ENCODE results near the gene AOC2. TPM values are rescaled to one million over a fixed set of nuclear protein-coding genes. Genes with fewer than 3 reads are reported as not detected.
A peak's percentile ranks its signal among the peaks of the same experiment; 100 is the strongest.

AOC2 gene
- total RNA-seq, 3 donors from 2014 or later = 1.8 to 11.8 (median 2.3) TPM

DNA sequence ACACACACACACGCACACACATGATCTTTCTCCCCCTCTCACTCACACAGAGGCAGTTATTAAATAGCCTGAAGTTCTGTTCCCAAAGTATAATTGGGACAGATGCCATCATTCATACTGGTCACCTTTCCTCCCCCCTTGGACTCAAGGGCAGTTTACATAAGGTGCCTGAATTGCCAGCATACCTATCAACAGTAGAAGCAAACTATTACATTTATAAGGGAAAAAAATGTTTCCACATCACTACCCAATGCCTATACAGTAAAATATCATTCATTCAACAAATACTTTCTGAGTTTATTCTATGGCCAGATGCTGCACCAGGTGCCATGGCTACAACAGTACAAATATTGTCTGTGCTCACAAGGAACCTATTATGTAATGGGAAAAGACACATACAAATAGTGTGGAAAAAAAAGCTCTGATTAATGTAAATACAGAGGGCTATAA lies 39.4 kb upstream of the AOC2 start:
- intact Hi-C loops (cut with DNase I; ENCODE audit: low total_unique reads) = no loop called here
- Histone ChIP-seq H3K36me3 (no peaks in the 10 kb centered on the region), H3K9me3 (no peaks in the 10 kb centered on the region), H3K4me1 (no peaks in the 10 kb centered on the region), H3K27me3 (no peaks in the 10 kb centered on the region), H3K4me3 (no peak overlapping the region), H3K27ac (peak overlapping the region; percentile 83 to 85)
- peak in 1 of 3 donors; percentile 53 for TF ChIP-seq POLR2AphosphoS5 (IDR thresholded peaks at IDR 0.05)
- TF ChIP-seq CTCF (IDR thresholded peaks at IDR 0.05) = no peak
- no peak for TF ChIP-seq POLR2A (IDR thresholded peaks at IDR 0.05)
- DNase-seq (ENCODE audit: low spot score in 2 of 2) = no peak

DNA sequence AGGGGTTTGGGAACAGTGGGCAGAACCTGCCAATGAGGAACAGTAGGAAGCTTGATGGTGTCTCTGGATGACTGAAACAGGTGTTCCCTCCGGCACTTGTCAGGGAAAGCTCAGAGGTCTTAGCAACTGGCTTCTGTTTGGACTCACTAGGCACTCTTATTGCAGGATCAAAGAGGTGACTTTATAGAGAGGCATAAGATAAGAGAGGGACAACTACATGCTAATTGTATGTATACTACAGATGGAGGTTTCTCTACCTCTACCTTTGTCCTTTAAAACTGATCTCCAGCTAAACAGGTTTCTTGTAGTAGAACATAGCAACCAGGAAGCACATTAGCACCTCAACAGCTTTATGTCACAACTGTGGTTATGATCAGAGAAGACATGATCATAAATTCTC lies 38.1 kb upstream of the AOC2 start:
- DNase-seq (ENCODE audit: low spot score in 2 of 2) = no peak
- H3K27me3 ChIP-seq = no peaks in the 10 kb centered on the region
- TF ChIP-seq CTCF (IDR thresholded peaks at IDR 0.05) (no peak), POLR2A (IDR thresholded peaks at IDR 0.05) (no peak), POLR2AphosphoS5 (IDR thresholded peaks at IDR 0.05) (no peak)
- H3K4me1 ChIP-seq = no peaks in the 10 kb centered on the region
- intact Hi-C loops (cut with DNase I; ENCODE audit: low total_unique reads) = no loop called here
- no peaks in the 10 kb centered on the region for H3K9me3 ChIP-seq
- H3K4me3 ChIP-seq = no peak overlapping the region
- peaks cover 4% of the 10 kb centered on the region for H3K36me3 ChIP-seq
- H3K27ac ChIP-seq = no peak overlapping the region

GRCh38 chr17:42809250-42809649 lies 35.1 kb upstream of the AOC2 start:
- intact Hi-C loops (cut with DNase I; ENCODE audit: low total_unique reads) = no loop called here
- H3K4me3 ChIP-seq = no peak overlapping the region
- no peaks in the 10 kb centered on the region for H3K4me1 ChIP-seq
- no peaks in the 10 kb centered on the region for H3K27me3 ChIP-seq
- H3K27ac ChIP-seq = no peak overlapping the region
- no peaks in the 10 kb centered on the region for H3K9me3 ChIP-seq
- no peak for TF ChIP-seq POLR2AphosphoS5 (IDR thresholded peaks at IDR 0.05)
- TF ChIP-seq CTCF (IDR thresholded peaks at IDR 0.05) = no peak
- TF ChIP-seq POLR2A (IDR thresholded peaks at IDR 0.05) = no peak
- H3K36me3 ChIP-seq = peaks cover 4% of the 10 kb centered on the region
- peak in 1 of 2 donors; percentile 37 for DNase-seq (ENCODE audit: low spot score in 2 of 2)

- Histone ChIP-seq H3K4me1 (no peaks in the 10 kb centered on the region), H3K27me3 (no peaks in the 10 kb centered on the region), H3K27ac (no peak overlapping the region), H3K4me3 (no peak overlapping the region), H3K36me3 (peaks cover 15% of the 10 kb centered on the region), H3K9me3 (no peaks in the 10 kb centered on the region)
- intact Hi-C loops (cut with DNase I; ENCODE audit: low total_unique reads) = no loop called here
- TF ChIP-seq CTCF (IDR thresholded peaks at IDR 0.05) = no peak
- no peak for TF ChIP-seq POLR2AphosphoS5 (IDR thresholded peaks at IDR 0.05)
- TF ChIP-seq POLR2A (IDR thresholded peaks at IDR 0.05) = no peak
- DNase-seq (ENCODE audit: low spot score in 2 of 2) = no peak
These were observed 29.6 kb upstream of the AOC2 start for GRCh38 chr17:42814633-42815399.

DNA sequence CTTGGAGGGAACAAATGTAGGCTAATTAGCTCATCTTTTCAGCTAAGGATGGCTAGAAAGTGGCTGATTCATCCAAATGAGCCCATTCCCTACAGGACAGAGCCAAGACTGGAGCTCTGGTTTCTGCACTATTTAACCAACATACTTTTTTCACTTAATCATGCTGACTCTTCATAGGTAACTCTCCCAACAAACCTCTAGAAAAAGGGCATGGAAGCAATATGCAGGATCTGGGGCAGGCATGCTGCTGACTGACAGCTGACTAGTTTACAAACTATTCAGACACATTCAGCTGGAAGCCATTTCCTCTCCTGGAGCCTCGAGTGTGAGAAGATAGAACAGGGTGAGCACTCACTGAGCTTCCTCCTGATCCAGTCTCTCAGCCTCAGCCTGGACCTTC lies 26.5 kb upstream of the AOC2 start:
- TF ChIP-seq POLR2A (IDR thresholded peaks at IDR 0.05) (no peak), CTCF (IDR thresholded peaks at IDR 0.05) (no peak), POLR2AphosphoS5 (IDR thresholded peaks at IDR 0.05) (no peak)
- intact Hi-C loops (cut with DNase I; ENCODE audit: low total_unique reads) = no loop called here
- Histone ChIP-seq H3K27ac (no peak overlapping the region), H3K4me1 (no peaks in the 10 kb centered on the region), H3K4me3 (no peak overlapping the region), H3K36me3 (peaks cover 11% of the 10 kb centered on the region), H3K9me3 (no peaks in the 10 kb centered on the region), H3K27me3 (no peaks in the 10 kb centered on the region)
- no peak for DNase-seq (ENCODE audit: low spot score in 2 of 2)

All from breast epithelium (tissue), 4 donors.